BJ (cell line): ENCODE results near the gene CCDC158. TPM values are rescaled to one million over a fixed set of nuclear protein-coding genes. Genes with fewer than 3 reads are reported as not detected.

ENCODE experiments used
- CTCF ChIA-PET: fragments of 350-600 bp; formaldehyde crosslinking; extraction: SDS; loops from one replicate; lab custom pipeline; 2021; ENCODE audit warnings: antibody characterized with exemption, inconsistent platforms; lab: Yijun Ruan, JAX
- POLR2A ChIA-PET: fragments of 300-600 bp; sonication (Branson Sonifier 250); formaldehyde crosslinking; extraction: SDS; loops from one replicate; lab custom pipeline; 2021; ENCODE audit warnings: antibody characterized with exemption; lab: Charles Lee
- DNase-seq: peaks from one replicate; pipeline ENCODE4 v3.0.0-alpha.2; 2011; ENCODE audit warnings: low read depth
- H3K27me3 ChIP-seq: 2 replicates; pipeline ENCODE4 v1.6.0; 2011; ENCODE audit warnings: low read length; ENCODE audit not compliant: control insufficient read depth, insufficient read depth
- H3K36me3 ChIP-seq: 2 replicates; pipeline ENCODE4 v1.5.1; 2011; ENCODE audit warnings: low read length; ENCODE audit not compliant: control insufficient read depth, insufficient read depth
- H3K4me3 ChIP-seq: 2 replicates; pipeline ENCODE4 v1.5.1; 2011; ENCODE audit warnings: low read depth, mild to moderate bottlenecking, control low read depth, low read length
- CTCF ChIP-seq: IDR thresholded peaks from 2 replicates; pipeline ENCODE4 v1.5.1; 2011; ENCODE audit warnings: low read depth, mild to moderate bottlenecking, control low read depth, inconsistent platforms, low read length, moderate library complexity; ENCODE audit not compliant: insufficient read depth
- polyA plus RNA-seq: library from polyadenylated mRNA; depleted of rRNA; stranded (reverse); fragments of >200 nt; gene quantifications from 2 replicates; pipeline ENCODE4 v1.2.3, GENCODE V29; 2011

The CCDC158 gene
- polyA plus RNA-seq, 1 experiment = 0.11 TPM

GRCh38 chr4:76272073-76272472, 148.9 kb downstream of the CCDC158 start:
- no peak for TF ChIP-seq CTCF
- no peak for DNase-seq
- H3K27me3 ChIP-seq = peaks cover 5% of the 10 kb centered on the region; the same call in 1 of the 2 replicates
- H3K36me3 ChIP-seq = no peaks in the 10 kb centered on the region
- H3K4me3 ChIP-seq = no peak overlapping the region
- POLR2A ChIA-PET = no interaction called here
- CTCF ChIA-PET = interaction anchor here (1.1 kb wide), 1 partner anchor 92 kb away, joined by 3 read pairs; no protein-coding TSS in a partner anchor

GRCh38 chr4:76271248-76271647, 149.7 kb downstream of the CCDC158 start:
- POLR2A ChIA-PET = no interaction called here
- no peak for TF ChIP-seq CTCF
- Histone ChIP-seq H3K27me3 (peaks cover 2% of the 10 kb centered on the region; the same call in 1 of the 2 replicates), H3K4me3 (no peak overlapping the region), H3K36me3 (no peaks in the 10 kb centered on the region)
- no peak for DNase-seq
- CTCF ChIA-PET = interaction anchor here (1.1 kb wide), 1 partner anchor 91 kb away, joined by 3 read pairs; no protein-coding TSS in a partner anchor

- CTCF ChIA-PET = interaction anchor here (1.1 to 1.5 kb wide), 4 partner anchors 20 to 91 kb away, joined by 3 to 4 read pairs (median 3); no protein-coding TSS in a partner anchor
Measured at GRCh38 chr4:76270244-76271175, 150.4 kb downstream of the CCDC158 start.

GRCh38 chr4:76267811-76268210, 153.1 kb downstream of the CCDC158 start:
- TF ChIP-seq CTCF = no peak
- H3K27me3 ChIP-seq = peaks cover 7% of the 10 kb centered on the region; the same call in 1 of the 2 replicates
- DNase-seq = no peak
- no peak overlapping the region for H3K4me3 ChIP-seq
- ChIA-PET POLR2A (no interaction called here), CTCF (no interaction called here)
- no peaks in the 10 kb centered on the region for H3K36me3 ChIP-seq

More at GRCh38 chr4:76270244-76271175, 150.4 kb downstream of the CCDC158 start:
- H3K4me3 ChIP-seq = no peak overlapping the region
- no peak for DNase-seq
- POLR2A ChIA-PET = interaction anchor here (0.6 kb wide), 1 partner anchor 37 kb away, joined by 3 read pairs; no protein-coding TSS in a partner anchor
- H3K27me3 ChIP-seq = peaks cover 2% of the 10 kb centered on the region; the same call in 1 of the 2 replicates
- H3K36me3 ChIP-seq = no peaks in the 10 kb centered on the region
- TF ChIP-seq CTCF = no peak

GRCh38 chr4:76266627-76267026, 154.3 kb downstream of the CCDC158 start:
- no peak for DNase-seq
- CTCF ChIA-PET = interaction anchor here (1.0 to 1.2 kb wide), 2 partner anchors 14 to 87 kb away, joined by 3 read pairs; no protein-coding TSS in a partner anchor
- no peaks in the 10 kb centered on the region for H3K36me3 ChIP-seq
- no peak overlapping the region for H3K4me3 ChIP-seq
- no peak for TF ChIP-seq CTCF
- H3K27me3 ChIP-seq = peaks cover 7% of the 10 kb centered on the region; the same call in 1 of the 2 replicates
- POLR2A ChIA-PET = no interaction called here
